IMR-90 (cell line): ENCODE data around the gene CDH23. TPM values are rescaled to one million over a fixed set of nuclear protein-coding genes. Genes with fewer than 3 reads are reported as not detected.

Source experiments
- ATAC-seq: fragments of 200-7000 bp; cut with Tn5 transposase; 2 replicates; pipeline ENCODE4 v1.9.1; 2020; ENCODE audit warnings: low read depth, mild to moderate bottlenecking, moderate library complexity
- BruUV-seq: library from RNA; stranded (reverse); fragments of 400-500 nt; replicated peaks from 2 replicates; lab custom pipeline; 2021; lab: Mats Ljungman, UMichigan
- CTCF ChIA-PET: fragments of 300-600 bp; formaldehyde crosslinking; extraction: SDS; loops from one replicate; lab custom pipeline; 2021; ENCODE audit warnings: antibody characterized with exemption; lab: Yijun Ruan, JAX
- POLR2A ChIA-PET: fragments of 300-600 bp; sonication (Branson Sonifier 250); formaldehyde crosslinking; loops from one replicate; lab custom pipeline; 2022; ENCODE audit warnings: antibody characterized with exemption; ENCODE audit not compliant: unreplicated experiment; lab: Charles Lee
- DNase-seq: peaks from one replicate; pipeline ENCODE4 v3.0.0; 2013
- H2AFZ ChIP-seq: replicated peaks from 2 replicates; pipeline ENCODE3; 2013; ENCODE audit warnings: low read length, mild to moderate bottlenecking; ENCODE audit not compliant: poor library complexity
- H2AK5ac ChIP-seq: 2 replicates; pipeline ENCODE4 v1.6.1; 2013; ENCODE audit warnings: low read depth, low read length, inconsistent platforms
- H2AK9ac ChIP-seq: replicated peaks from 2 replicates; pipeline ENCODE3; 2013; ENCODE audit warnings: mild to moderate bottlenecking, low read depth, low read length, moderate library complexity; ENCODE audit not compliant: poor library complexity
- H2BK120ac ChIP-seq: 2 replicates; pipeline ENCODE4 v1.6.1; 2013; ENCODE audit warnings: low read depth, low read length, inconsistent platforms
- H2BK15ac ChIP-seq: 3 replicates; pipeline ENCODE4 v1.6.1; 2013; ENCODE audit warnings: low read depth, low read length, inconsistent platforms
- H2BK20ac ChIP-seq: 2 replicates; pipeline ENCODE4 v1.6.1; 2013; ENCODE audit warnings: low read depth, mild to moderate bottlenecking, inconsistent platforms, low read length, moderate library complexity
- H2BK5ac ChIP-seq: 2 replicates; pipeline ENCODE4 v1.6.1; 2013; ENCODE audit warnings: mild to moderate bottlenecking, low read depth, low read length, inconsistent platforms; ENCODE audit not compliant: poor library complexity, severe bottlenecking
- H3K14ac ChIP-seq: replicated peaks from 2 replicates; pipeline ENCODE4 v1.6.1; 2013; ENCODE audit warnings: low read depth, low read length, inconsistent platforms
- H3K18ac ChIP-seq: 2 replicates; pipeline ENCODE4 v1.6.1; 2013; ENCODE audit warnings: low read depth, low read length, control low read depth
- H3K23ac ChIP-seq: 2 replicates; pipeline ENCODE4 v1.6.1; 2013; ENCODE audit warnings: low read depth, low read length, inconsistent platforms
- H3K27ac ChIP-seq: 2 replicates; pipeline ENCODE4 v1.5.1; 2013; ENCODE audit warnings: mild to moderate bottlenecking, control low read depth, low read length; ENCODE audit not compliant: insufficient read depth
- H3K27me3 ChIP-seq: 2 replicates; pipeline ENCODE4 v1.6.1; 2013; ENCODE audit warnings: low read length; ENCODE audit not compliant: control insufficient read depth, insufficient read depth
- H3K36me3 ChIP-seq: 2 replicates; pipeline ENCODE4 v1.6.1; 2013; ENCODE audit warnings: low read length, mixed read lengths; ENCODE audit not compliant: control insufficient read depth, insufficient read depth
- H3K4ac ChIP-seq: 2 replicates; pipeline ENCODE4 v1.6.1; 2013; ENCODE audit warnings: low read depth, low read length, inconsistent platforms
- H3K4me1 ChIP-seq: 2 replicates; pipeline ENCODE4 v1.6.1; 2013; ENCODE audit warnings: low read length, mixed read lengths; ENCODE audit not compliant: control insufficient read depth, insufficient read depth
- H3K4me2 ChIP-seq: 2 replicates; pipeline ENCODE4 v1.6.1; 2013; ENCODE audit warnings: low read depth, mild to moderate bottlenecking, control low read depth, low read length, moderate library complexity
- H3K4me3 ChIP-seq: 2 replicates; pipeline ENCODE4 v1.5.1; 2013; ENCODE audit warnings: low read depth, mild to moderate bottlenecking, control low read depth, low read length, moderate library complexity; ENCODE audit not compliant: insufficient read depth
- H3K56ac ChIP-seq: 2 replicates; pipeline ENCODE4 v1.6.1; 2013; ENCODE audit warnings: low read length, inconsistent platforms; ENCODE audit not compliant: insufficient read depth; ENCODE audit errors: extremely low read depth
- H3K79me1 ChIP-seq, 2 experiments: 2 replicates each; pipeline ENCODE4 v1.6.1; 2013; ENCODE audit warnings: low read length in 2 of 2, inconsistent platforms in 1 of 2, low read depth in 1 of 2
- H3K9ac ChIP-seq: 2 replicates; pipeline ENCODE4 v1.6.1; 2013; ENCODE audit warnings: low read depth, low read length, control low read depth
- H3K9me1 ChIP-seq: 2 replicates; pipeline ENCODE4 v1.6.1; 2013; ENCODE audit warnings: low read length, inconsistent platforms; ENCODE audit not compliant: insufficient read depth
- H3K9me3 ChIP-seq: 2 replicates; pipeline ENCODE4 v1.6.1; 2013; ENCODE audit warnings: low read length; ENCODE audit not compliant: control insufficient read depth, insufficient read depth
- H4K20me1 ChIP-seq: 2 replicates; pipeline ENCODE4 v1.6.1; 2013; ENCODE audit warnings: low read length, inconsistent platforms; ENCODE audit not compliant: insufficient read depth
- H4K5ac ChIP-seq: 2 replicates; pipeline ENCODE4 v1.6.1; 2013; ENCODE audit warnings: mild to moderate bottlenecking, low read depth, low read length, control low read depth
- H4K8ac ChIP-seq, 2 experiments: 2 replicates each; pipeline ENCODE4 v1.6.1; 2013; ENCODE audit warnings: low read depth in 2 of 2, low read length in 2 of 2, control low read depth in 1 of 2, inconsistent platforms in 1 of 2
- H4K91ac ChIP-seq: 2 replicates; pipeline ENCODE4 v1.6.1; 2013; ENCODE audit warnings: low read depth, low read length, inconsistent platforms; ENCODE audit not compliant: insufficient read depth
- MAFK ChIP-seq: IDR thresholded peaks from 2 replicates; pipeline ENCODE4 v1.6.1; 2012; ENCODE audit warnings: low read depth, low read length, improper control_type of control experiment
- MAZ ChIP-seq: IDR thresholded peaks from 2 replicates; pipeline ENCODE4 v1.6.1; 2012; ENCODE audit warnings: low read depth, mild to moderate bottlenecking, low read length, improper control_type of control experiment, moderate library complexity, borderline replicate concordance
- RFX5 ChIP-seq: IDR thresholded peaks from 2 replicates; pipeline ENCODE4 v1.8.0; 2012; ENCODE audit warnings: low read depth, mild to moderate bottlenecking, low read length, moderate library complexity
- WGBS, 2 experiments: methylation state at CpG; one replicate each; pipeline versions ENCODE4 v1.1.5 to v1.1.7; 2013; ENCODE audit warnings: missing lambda C conversion rate in 2 of 2; ENCODE audit not compliant: insufficient read length in 1 of 2; ENCODE audit errors: extremely low coverage in 2 of 2; 5-methylcytosine and 5-hydroxymethylcytosine counted together
- dilution Hi-C: fragments of 300-500 bp; cut with HindIII; formaldehyde crosslinking; loops from one replicate; pipeline ENCODE4 v1.14.3; 2018; ENCODE audit warnings: low sequenced_read_pairs; ENCODE audit not compliant: unreplicated experiment
- in situ Hi-C: fragments of 300-500 bp; cut with MboI; formaldehyde crosslinking; loops from 3 replicates; pipeline ENCODE4 v1.14.3; 2019; ENCODE audit warnings: low sequenced_read_pairs, inconsistent platforms, mixed read lengths
- intact Hi-C: fragments of 100-400 bp; cut with micrococcal nuclease; formaldehyde crosslinking; loops from 2 replicates; pipeline ENCODE4 v1.10.0; 2022
- polyA plus RNA-seq, 3 experiments: library from polyadenylated mRNA; depleted of rRNA; stranded (reverse); fragments of >200 nt; gene quantifications; 2 replicates each; pipeline ENCODE4 v1.2.3, GENCODE V29; 2012; ENCODE audit warnings: low replicate concordance in 1 of 3
- total RNA-seq: library from RNA; depleted of rRNA; stranded (reverse); fragments of >200 nt; gene quantifications from 2 replicates; pipeline ENCODE4 v1.2.3, GENCODE V29; 2012

Gene CDH23
- total and polyA plus RNA-seq, 2 of the 4 experiments (the other 2 are of a cell fraction): under 0.01 to 0.03 TPM

- WGBS, 2 experiments: 94% methylated on average over 3 of the region's 7 CpGs; no CpG with 5 or more reads in 1 of the 2 experiments
Observed at GRCh38 chr10:71546220-71546619, 149.5 kb downstream of the CDH23 start.

More at GRCh38 chr10:71546220-71546619, 149.5 kb downstream of the CDH23 start:
- Histone ChIP-seq H2AK9ac (no peak overlapping the region), H4K91ac (no peak overlapping the region), H3K27ac (no peak overlapping the region), H3K9me3 (no peaks in the 10 kb centered on the region), H2BK120ac (no peak overlapping the region), H3K79me1 (no peaks in the 10 kb centered on the region), H3K18ac (no peak overlapping the region), H2BK15ac (no peak overlapping the region), H4K8ac (no peak overlapping the region), H3K4me3 (no peak overlapping the region), H2AFZ (no peak overlapping the region), H3K9ac (no peak overlapping the region), H3K36me3 (no peaks in the 10 kb centered on the region), H3K14ac (no peak overlapping the region), H3K9me1 (no peaks in the 10 kb centered on the region), H2BK20ac (no peak overlapping the region), H3K4me1 (no peaks in the 10 kb centered on the region), H4K5ac (no peak overlapping the region), H2AK5ac (no peak overlapping the region), H2BK5ac (no peak overlapping the region), H3K4me2 (no peak overlapping the region), H4K20me1 (no peaks in the 10 kb centered on the region; the same call in 1 of the 2 replicates), H3K4ac (no peak overlapping the region), H3K56ac (no peak overlapping the region), H3K23ac (no peak overlapping the region), H3K27me3 (peaks cover 49% of the 10 kb centered on the region)
- intact Hi-C loops: no loop called here
- dilution Hi-C loops: no loop called here
- CTCF ChIA-PET: no interaction called here
- DNase-seq: no peak
- POLR2A ChIA-PET: no interaction called here
- BruUV-seq: no TSS peak
- ATAC-seq: no peak
- in situ Hi-C loops: no loop called here
- no peak for TF ChIP-seq MAZ
- TF ChIP-seq MAFK: 0 out of 2 replicates have a peak, but pooled peaks have one; percentile 15
- no peak for TF ChIP-seq RFX5
